Measurements from ENCODE around the gene CNKSR3.
A peak's percentile ranks its signal among the peaks of the same experiment; 100 is the strongest.

Gene CNKSR3

DNA sequence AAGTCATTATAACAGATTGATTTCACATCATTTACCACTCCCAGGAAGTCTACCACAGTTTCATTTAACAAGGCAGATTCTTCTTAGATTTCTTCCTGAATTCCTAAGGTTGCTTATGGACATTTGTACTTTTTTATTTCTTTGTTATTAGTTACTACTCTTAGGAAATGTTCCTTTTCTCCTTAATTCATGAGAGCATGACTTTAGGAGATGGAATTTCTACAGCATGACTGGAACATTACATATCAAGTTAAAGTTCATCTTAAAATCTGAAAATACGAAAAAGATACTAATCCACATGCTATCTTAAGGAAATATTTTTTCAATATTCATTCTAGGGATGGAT, 22.3 kb downstream of the CNKSR3 start:
- no peak for DNase-seq
- TF ChIP-seq GATA1 (IDR thresholded peaks at IDR 0.05; ENCODE audit: low read depth, low read length): no peak
- no peak for TF ChIP-seq POLR2A (IDR thresholded peaks at IDR 0.05; ENCODE audit: low read length)

GRCh38 chr6:154487367-154488247, 22.9 kb downstream of the CNKSR3 start:
- DNase-seq: no peak
- TF ChIP-seq POLR2A (IDR thresholded peaks at IDR 0.05; ENCODE audit: low read length): no peak
- TF ChIP-seq GATA1 (IDR thresholded peaks at IDR 0.05; ENCODE audit: low read depth, low read length): no peak

- TF ChIP-seq POLR2A (IDR thresholded peaks at IDR 0.05; ENCODE audit: low read length): peak; percentile 21
- TF ChIP-seq GATA1 (IDR thresholded peaks at IDR 0.05; ENCODE audit: low read depth, low read length): no peak
- peak; percentile 61 to 82 for DNase-seq
Observed at GRCh38 chr6:154485815-154486214, 24.7 kb downstream of the CNKSR3 start.

DNA sequence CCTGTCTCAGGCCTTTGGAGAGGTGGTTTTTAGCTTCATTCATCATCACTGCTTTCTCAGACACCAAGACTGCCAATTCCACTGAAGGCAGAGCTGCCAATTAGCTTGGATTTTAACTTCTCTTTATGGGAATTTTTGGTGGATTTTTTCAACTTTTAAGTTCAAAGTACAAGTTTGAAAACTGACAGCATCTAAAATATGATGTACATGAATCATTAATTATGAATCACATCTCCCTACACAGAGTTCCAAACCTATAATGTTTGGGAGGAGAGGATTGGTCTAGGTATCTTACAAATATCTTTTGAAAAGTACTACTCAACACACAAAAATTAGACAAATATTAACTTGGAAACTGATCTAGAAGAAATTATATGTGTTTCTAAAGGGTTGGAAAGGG, 25.5 kb downstream of the CNKSR3 start:
- no peak for DNase-seq

GRCh38 chr6:154482858-154483257, 27.6 kb downstream of the CNKSR3 start:
- DNase-seq: no peak
- TF ChIP-seq POLR2A (IDR thresholded peaks at IDR 0.05; ENCODE audit: low read length) (no peak), GATA1 (IDR thresholded peaks at IDR 0.05; ENCODE audit: low read depth, low read length) (no peak)

More for the DNA sequence above, 25.5 kb downstream of the CNKSR3 start:
- TF ChIP-seq POLR2A (IDR thresholded peaks at IDR 0.05; ENCODE audit: low read length): no peak
- no peak for TF ChIP-seq GATA1 (IDR thresholded peaks at IDR 0.05; ENCODE audit: low read depth, low read length)

- no peak for TF ChIP-seq POLR2A (IDR thresholded peaks at IDR 0.05; ENCODE audit: low read length)
- no peak for TF ChIP-seq GATA1 (IDR thresholded peaks at IDR 0.05; ENCODE audit: low read depth, low read length)
- DNase-seq: peak in 1 of 2 experiments; percentile 14
Observed at GRCh38 chr6:154481521-154482013, 28.9 kb downstream of the CNKSR3 start.

- TF ChIP-seq GATA1 (IDR thresholded peaks at IDR 0.05; ENCODE audit: low read depth, low read length) (no peak), POLR2A (IDR thresholded peaks at IDR 0.05; ENCODE audit: low read length) (no peak)
- DNase-seq: no peak
Observed at GRCh38 chr6:154479771-154480639, 30.5 kb downstream of the CNKSR3 start.

DNA sequence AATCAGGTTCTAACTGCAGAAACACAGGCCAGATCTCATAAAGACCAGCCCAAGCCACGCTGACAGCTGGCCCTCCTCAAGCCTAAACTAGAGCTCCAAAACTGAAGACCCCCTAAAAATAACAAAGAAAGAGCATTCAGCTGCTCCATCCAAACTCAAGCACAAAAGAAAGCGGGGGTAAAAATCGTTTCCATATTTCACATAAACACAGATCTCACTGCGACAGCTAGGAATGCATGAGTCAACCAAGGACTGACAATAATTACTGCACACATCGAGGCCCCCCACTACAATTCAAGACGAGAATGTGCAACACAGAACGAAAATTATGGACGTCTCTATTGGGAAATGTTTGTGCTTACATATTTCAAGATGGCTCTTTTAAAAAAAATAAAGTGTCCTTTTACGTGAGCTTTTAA, 31.1 kb downstream of the CNKSR3 start:
- TF ChIP-seq POLR2A (IDR thresholded peaks at IDR 0.05; ENCODE audit: low read length): no peak
- no peak for TF ChIP-seq GATA1 (IDR thresholded peaks at IDR 0.05; ENCODE audit: low read depth, low read length)
- DNase-seq: no peak

DNA sequence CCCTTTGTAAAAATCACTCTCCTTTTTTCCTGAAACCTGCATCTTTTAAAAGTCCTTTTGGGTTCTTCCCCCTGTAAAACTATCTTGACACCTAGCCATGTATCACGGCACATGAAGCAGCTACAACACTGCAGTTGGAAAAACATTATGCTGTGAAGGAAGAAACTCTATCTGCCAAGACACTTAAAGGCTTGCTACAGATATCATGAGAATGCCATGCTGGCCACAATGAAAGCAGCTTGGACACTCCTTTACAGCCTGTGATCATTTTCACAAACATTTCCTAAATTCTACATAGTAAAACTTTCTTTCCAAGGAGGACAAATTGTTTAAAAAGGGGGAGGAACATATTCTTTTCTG, 31.8 kb downstream of the CNKSR3 start:
- no peak for DNase-seq

GRCh38 chr6:154478021-154478700, 32.3 kb downstream of the CNKSR3 start:
- DNase-seq: no peak
- TF ChIP-seq POLR2A (IDR thresholded peaks at IDR 0.05; ENCODE audit: low read length): no peak
- no peak for TF ChIP-seq GATA1 (IDR thresholded peaks at IDR 0.05; ENCODE audit: low read depth, low read length)

More for the DNA sequence above, 31.8 kb downstream of the CNKSR3 start:
- TF ChIP-seq POLR2A (IDR thresholded peaks at IDR 0.05; ENCODE audit: low read length): no peak
- TF ChIP-seq GATA1 (IDR thresholded peaks at IDR 0.05; ENCODE audit: low read depth, low read length): no peak

- TF ChIP-seq POLR2A (IDR thresholded peaks at IDR 0.05; ENCODE audit: low read length) (no peak), GATA1 (IDR thresholded peaks at IDR 0.05; ENCODE audit: low read depth, low read length) (no peak)
- DNase-seq: no peak
Observed at GRCh38 chr6:154476494-154476893, 34.0 kb downstream of the CNKSR3 start.

DNA sequence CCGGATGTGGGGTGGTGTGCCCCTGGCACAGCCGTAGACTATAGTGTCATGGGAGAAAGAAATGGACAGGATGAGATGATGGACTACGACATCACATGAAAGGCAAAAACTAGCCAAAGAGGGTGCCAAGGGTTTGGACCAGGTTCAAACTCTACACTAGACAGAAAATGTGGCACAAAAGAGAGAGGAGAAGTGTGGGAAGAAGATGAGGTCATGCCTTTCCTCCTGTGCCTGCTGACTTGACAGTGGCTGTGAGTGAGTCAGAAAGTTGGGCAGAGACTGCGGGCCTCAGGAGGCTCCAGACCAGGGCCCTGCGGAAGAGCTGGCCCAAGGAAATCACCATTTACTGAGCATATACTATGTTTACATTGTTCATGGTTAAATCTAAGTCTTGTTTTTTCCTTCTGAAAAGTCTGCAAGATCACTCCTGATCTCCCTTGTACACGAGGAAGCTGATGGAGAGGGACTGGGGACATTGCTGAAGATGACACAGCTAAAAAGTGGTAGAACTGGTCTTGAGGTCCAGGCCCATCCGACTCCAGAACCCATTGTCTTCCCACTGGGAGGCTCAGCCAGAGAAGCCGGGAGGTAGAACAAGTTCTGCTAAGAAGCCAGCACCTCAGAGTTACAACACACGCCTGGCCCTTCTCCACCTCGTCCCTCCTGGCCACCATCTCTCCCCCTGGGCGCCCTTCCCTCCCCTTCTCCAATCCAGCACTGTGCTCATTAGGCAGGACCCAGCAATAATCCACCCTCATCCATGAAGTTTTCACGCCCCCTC, 35.6 kb downstream of the CNKSR3 start:
- no peak for TF ChIP-seq GATA1 (IDR thresholded peaks at IDR 0.05; ENCODE audit: low read depth, low read length)
- TF ChIP-seq POLR2A (IDR thresholded peaks at IDR 0.05; ENCODE audit: low read length): no peak
- DNase-seq: no peak

GRCh38 chr6:154473324-154473723, 37.2 kb downstream of the CNKSR3 start:
- no peak for TF ChIP-seq GATA1 (IDR thresholded peaks at IDR 0.05; ENCODE audit: low read depth, low read length)
- TF ChIP-seq POLR2A (IDR thresholded peaks at IDR 0.05; ENCODE audit: low read length): no peak
- DNase-seq: no peak

All from erythroblast (primary cell).